AML-193 (cell line): ENCODE results near the gene CCDC152.
A peak's percentile ranks its signal among the peaks of the same experiment; 100 is the strongest.

ENCODE experiments used
- DNase-seq, 2 experiments: peaks; one replicate each; lab custom pipeline; 2025; lab: John Stamatoyannopoulos, UW

Gene CCDC152

DNA sequence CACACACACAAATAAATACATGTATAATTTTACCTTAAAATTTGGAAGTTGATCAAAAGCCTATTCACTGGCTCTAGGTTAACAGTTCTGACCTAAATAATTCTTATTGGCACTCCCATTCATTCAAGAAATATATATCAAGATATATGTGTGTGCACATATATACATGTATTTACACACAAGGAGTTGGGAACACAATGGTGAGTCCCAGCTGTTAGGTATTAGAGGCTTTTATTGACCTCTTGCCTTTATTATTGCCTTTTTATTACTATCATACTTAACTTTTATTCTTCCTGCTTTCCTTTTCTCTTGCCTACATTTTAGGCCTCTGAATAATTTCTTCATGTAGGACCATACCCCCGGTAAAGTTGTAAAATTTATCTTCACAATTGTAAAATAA lies 25.0 kb downstream of the CCDC152 start:
- no peak for DNase-seq

- no peak for DNase-seq
These were observed 27.5 kb downstream of the CCDC152 start for GRCh38 chr5:42784132-42784531.

DNA sequence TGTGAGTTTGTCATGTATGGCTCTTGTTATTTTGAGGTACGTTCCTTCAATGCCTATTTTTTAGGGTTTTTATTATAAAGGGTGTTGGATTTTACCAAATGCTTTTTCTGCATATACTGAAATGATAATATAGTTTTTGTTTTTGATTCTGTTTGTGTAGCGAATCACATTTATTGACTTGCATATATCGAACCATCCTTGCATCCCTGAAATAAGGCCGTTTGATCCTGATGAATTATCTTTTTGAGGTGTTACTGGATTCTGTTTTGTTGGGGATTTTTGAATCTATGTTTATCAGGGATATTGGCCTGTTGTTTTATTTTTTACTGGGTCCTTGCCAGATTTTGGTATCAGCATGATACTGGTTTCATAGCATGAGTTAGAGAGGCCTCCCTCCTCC lies 29.1 kb downstream of the CCDC152 start:
- no peak for DNase-seq

DNA sequence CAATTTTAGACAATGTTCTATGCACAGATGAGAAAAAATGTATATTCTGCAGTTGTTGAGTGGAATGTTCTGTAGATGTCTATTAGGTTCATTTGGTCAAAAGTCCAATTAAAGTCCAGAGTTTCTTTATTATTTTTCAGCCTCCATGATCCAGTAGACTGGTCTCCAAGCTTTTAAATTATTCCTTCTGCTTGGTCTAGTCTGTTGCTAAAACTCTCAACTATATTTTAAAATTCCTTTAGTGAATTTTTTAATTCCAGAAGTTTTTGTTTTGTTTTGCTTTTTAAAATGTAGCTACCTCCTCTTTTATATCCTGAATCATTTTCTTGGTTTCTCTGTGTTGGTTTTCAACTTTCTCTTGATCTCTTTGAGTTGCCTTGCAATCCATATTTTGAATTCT lies 30.5 kb downstream of the CCDC152 start:
- no peak for DNase-seq

GRCh38 chr5:42787845-42788244 lies 31.2 kb downstream of the CCDC152 start:
- DNase-seq: no peak

GRCh38 chr5:42791151-42791550 lies 34.5 kb downstream of the CCDC152 start:
- no peak for DNase-seq

DNA sequence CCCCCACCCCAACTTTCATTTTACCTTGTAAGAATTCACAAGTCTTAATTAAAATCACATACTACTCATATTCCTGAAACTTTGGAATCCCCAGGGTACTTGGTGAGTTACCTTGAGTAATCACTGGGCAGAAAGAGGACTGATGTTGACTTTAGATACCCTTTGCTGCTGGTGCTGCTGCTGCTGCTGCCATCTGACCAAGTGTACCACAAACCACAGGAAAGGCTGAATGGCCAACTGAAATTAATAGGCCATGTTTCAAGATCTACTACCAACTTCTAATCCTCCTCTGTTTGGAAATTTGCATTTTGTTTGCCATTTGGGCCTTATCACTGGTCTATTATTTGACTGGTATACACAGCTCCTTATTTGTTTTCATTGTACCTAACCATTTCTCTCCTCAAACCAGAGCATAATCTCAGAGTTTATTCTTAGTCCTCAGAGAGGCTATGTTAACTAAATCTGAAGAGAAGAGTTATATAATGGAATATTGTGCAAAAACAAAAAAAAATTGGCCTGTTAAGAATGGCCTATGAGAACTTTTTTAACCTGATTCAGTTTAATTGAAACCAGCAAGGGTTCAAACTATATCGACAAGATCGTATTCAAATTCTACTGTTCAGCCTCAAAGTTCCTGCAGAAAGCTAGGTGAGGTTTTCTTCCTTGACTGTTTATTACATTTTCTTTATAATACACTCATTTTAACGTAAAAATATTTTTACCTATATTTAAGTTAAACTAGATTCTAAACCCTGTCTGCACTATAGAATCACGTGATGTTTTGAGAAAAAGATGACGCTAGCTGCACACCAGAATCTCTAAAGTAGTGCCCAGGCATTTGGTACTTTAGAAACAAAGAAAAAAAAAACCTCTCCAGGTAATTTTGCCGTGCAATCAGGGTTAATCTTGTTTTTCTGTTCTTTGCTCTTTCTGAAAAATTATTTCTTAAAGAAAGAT lies 41.9 kb downstream of the CCDC152 start:
- DNase-seq: no peak

- DNase-seq: no peak
These were observed 42.6 kb downstream of the CCDC152 start for GRCh38 chr5:42799241-42799608.

GRCh38 chr5:42799668-42800114 lies 43.1 kb downstream of the CCDC152 start:
- no peak for DNase-seq

DNA sequence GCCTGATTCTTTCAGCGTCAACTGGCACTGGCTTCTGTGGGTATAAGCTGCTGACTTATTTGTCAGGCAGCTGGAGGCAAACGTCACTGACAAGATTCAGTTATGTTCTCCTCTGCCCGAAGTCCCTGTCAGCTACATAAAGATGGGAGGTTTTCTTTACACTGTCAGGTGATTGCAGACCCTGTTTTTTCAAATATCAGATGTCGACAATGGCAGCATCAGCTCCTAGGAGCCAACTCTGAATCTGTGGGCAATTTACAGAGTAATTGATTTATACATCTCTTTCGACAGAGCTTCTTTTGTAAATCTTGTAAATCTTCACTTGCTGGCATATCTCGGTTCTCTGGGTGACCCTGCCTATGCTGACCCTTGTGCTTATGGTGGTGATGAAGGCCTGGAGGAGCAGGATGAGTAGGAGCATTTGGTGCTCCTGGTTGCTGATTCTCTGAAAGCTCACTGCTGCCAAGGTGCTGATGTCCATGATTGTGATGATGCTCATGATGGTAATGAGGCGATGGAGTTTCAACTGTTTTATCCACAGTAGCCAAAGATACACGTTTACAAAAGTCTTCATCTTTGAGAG lies 44.2 kb downstream of the CCDC152 start:
- DNase-seq: no peak

- DNase-seq: no peak
These were observed 45.0 kb downstream of the CCDC152 start for GRCh38 chr5:42801516-42802166.

GRCh38 chr5:42804717-42805339 lies 48.2 kb downstream of the CCDC152 start:
- no peak for DNase-seq

GRCh38 chr5:42806004-42806700 lies 49.5 kb downstream of the CCDC152 start:
- DNase-seq: no peak

DNA sequence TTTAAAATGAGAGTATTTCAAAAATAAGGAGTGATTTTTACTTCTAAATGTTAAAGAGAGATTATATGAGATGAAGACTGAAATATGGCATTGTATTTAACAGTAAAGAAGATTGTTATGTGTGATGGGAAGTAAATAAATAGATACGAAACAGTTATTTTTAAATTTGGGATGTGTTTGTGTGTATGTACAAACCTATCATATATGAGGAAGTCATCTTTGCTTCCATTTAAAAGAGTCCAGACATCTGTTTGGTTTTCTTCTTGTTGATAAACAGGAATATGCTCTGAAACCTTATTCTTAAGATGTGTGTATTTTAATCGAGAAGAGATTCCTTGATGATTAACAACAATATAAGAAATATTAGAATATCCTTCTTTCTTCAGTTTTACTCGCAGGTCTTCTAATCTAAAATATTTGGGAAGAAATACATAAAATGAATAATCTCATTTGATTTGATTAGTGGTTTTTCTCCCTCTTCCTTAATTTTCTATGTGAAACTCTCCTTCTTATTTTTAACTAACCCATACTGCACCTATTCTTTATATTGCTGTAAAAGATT lies 50.2 kb downstream of the CCDC152 start:
- DNase-seq: no peak

- DNase-seq: no peak
These were observed 51.3 kb downstream of the CCDC152 start for GRCh38 chr5:42807722-42808447.

DNA sequence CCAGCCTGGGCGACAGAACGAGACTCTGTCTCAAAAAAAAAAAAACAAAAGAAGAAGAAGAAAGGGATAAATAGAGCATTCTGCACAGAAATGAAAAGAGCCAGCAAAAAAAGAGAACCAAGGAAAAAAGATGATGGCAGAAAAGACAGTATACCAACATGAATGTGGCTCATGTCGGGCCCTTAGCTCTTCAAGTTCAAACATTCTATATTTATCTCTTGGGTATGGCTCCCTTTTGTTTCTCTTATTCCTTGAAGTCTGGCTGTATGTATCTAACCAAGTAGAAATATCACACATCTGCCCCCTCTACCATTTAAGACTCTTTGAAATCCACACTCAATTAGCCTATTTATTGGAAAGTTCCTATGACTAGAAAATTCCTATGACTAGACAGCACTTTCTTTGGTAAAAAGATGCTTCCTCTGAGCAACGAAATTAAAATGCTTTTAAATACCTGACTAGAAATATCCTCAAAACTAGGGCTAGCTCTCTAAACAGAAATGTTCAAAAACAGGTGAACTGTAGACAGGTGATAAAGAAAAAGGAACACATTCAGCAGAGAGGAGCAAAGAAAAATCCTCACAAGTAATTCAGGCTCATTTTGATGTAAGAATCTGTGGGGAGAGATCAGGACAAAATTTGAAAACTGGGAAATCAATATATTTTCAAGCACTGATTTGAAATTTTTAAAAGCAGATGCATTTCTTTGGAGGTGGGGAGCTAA lies 52.4 kb downstream of the CCDC152 start:
- DNase-seq: no peak

- no peak for DNase-seq
These were observed 54.4 kb downstream of the CCDC152 start for GRCh38 chr5:42810834-42811590.

GRCh38 chr5:42811591-42812446 lies 55.2 kb downstream of the CCDC152 start, which contains the start of gene SELENOP:
Gene SELENOP (minus strand): TSS chr5:42811892. CDS start chr5:42808353, 3,539 bp downstream.
- peak; percentile 13 to 21 for DNase-seq
